Ecto neural progenitor cell (in vitro differentiated cells): ENCODE data around the gene CRHR2.
"Not testable (repeated sequence)": the region's sequence is repeated elsewhere in the genome, so short reads cannot be mapped to it uniquely, and the experiment has no call there.

ENCODE experiments used
- DNase-seq: peaks from one replicate; pipeline ENCODE4 v3.0.0-alpha.2; 2018; ENCODE audit warnings: low spot score

The CRHR2 gene

GRCh38 chr7:30682212-30683083, at the start of gene CRHR2:
CRHR2 (minus strand) TSS chr7:30682456; CDS start chr7:30682280, 176 bp downstream.
- DNase-seq: peak; percentile 72

GRCh38 chr7:30731581-30731980, 49.3 kb upstream of the CRHR2 start:
- DNase-seq: no peak

GRCh38 chr7:30730996-30731395, 48.7 kb upstream of the CRHR2 start:
- DNase-seq: no peak

- DNase-seq: no peak
Measured at GRCh38 chr7:30730097-30730496, 47.8 kb upstream of the CRHR2 start.

GRCh38 chr7:30729642-30730041, 47.4 kb upstream of the CRHR2 start:
- no peak for DNase-seq

GRCh38 chr7:30728591-30729100, 46.4 kb upstream of the CRHR2 start:
- no peak for DNase-seq

- DNase-seq: no peak
Measured at GRCh38 chr7:30727061-30727945, 45.0 kb upstream of the CRHR2 start.

- no peak for DNase-seq
Measured at GRCh38 chr7:30726296-30727006, 44.2 kb upstream of the CRHR2 start.

- DNase-seq: no peak
Measured at GRCh38 chr7:30723776-30724175, 41.5 kb upstream of the CRHR2 start.

GRCh38 chr7:30722671-30723070, 40.4 kb upstream of the CRHR2 start:
- DNase-seq: no peak

- no peak for DNase-seq
Measured at GRCh38 chr7:30722187-30722586, 39.9 kb upstream of the CRHR2 start.

GRCh38 chr7:30721211-30721610, 39.0 kb upstream of the CRHR2 start:
- DNase-seq: no peak

GRCh38 chr7:30719434-30719833, 37.2 kb upstream of the CRHR2 start:
- not testable (repeated sequence) for DNase-seq

- no peak for DNase-seq
Measured at GRCh38 chr7:30717181-30717580, 34.9 kb upstream of the CRHR2 start.

GRCh38 chr7:30714129-30714528, 31.9 kb upstream of the CRHR2 start:
- DNase-seq: no peak

GRCh38 chr7:30713392-30713791, 31.1 kb upstream of the CRHR2 start:
- DNase-seq: no peak

- DNase-seq: no peak
Measured at GRCh38 chr7:30710669-30711068, 28.4 kb upstream of the CRHR2 start.

- no peak for DNase-seq
Measured at GRCh38 chr7:30709549-30709948, 27.3 kb upstream of the CRHR2 start.

GRCh38 chr7:30708983-30709382, 26.7 kb upstream of the CRHR2 start:
- DNase-seq: no peak

- no peak for DNase-seq
Measured at GRCh38 chr7:30708412-30708811, 26.2 kb upstream of the CRHR2 start.

- no peak for DNase-seq
Measured at GRCh38 chr7:30707391-30708357, 25.4 kb upstream of the CRHR2 start.
